ENCODE measurements around the gene SLC44A1. TPM values are rescaled to one million over a fixed set of nuclear protein-coding genes. Genes with fewer than 3 reads are reported as not detected.

The SLC44A1 gene
- total RNA-seq, 1 donor from 2014 or later, result 69.7 TPM

DNA sequence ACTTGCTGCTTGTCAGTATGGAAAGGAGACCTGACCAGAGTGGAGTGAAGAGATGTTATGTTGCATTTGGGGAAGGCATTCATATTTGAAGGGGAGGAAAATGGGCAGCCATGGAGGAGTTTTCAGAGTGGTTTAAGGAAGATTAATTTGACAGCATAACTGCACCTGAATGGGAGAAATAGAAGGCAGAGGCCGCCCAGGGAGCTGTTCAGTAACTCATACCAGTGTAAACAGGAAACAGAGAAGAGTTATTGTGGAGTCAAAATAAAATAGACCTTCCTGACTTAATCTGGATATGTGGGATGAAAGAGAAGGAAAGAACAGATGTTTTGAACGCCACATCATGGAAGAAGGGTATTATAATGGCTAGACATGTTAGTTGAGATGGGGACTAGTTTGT is 13.4 kb downstream of the SLC44A1 start:
- H3K4me1 Mint-ChIP-seq (ENCODE audit: unreplicated experiment), result peaks cover 11% of the 10 kb centered on the region
- peak overlapping the region; percentile 36 for H3K27ac Mint-ChIP-seq (ENCODE audit: unreplicated experiment)
- no peak for DNase-seq (ENCODE audit: low spot score)
- H3K27me3 Mint-ChIP-seq (ENCODE audit: unreplicated experiment), result peaks cover 1% of the 10 kb centered on the region
- H3K9me3 Mint-ChIP-seq (ENCODE audit: unreplicated experiment), result no peaks in the 10 kb centered on the region
- no peaks in the 10 kb centered on the region for H3K36me3 Mint-ChIP-seq (ENCODE audit: low read depth, unreplicated experiment)
- peak overlapping the region; percentile 3 for H3K4me3 Mint-ChIP-seq (ENCODE audit: unreplicated experiment)
- TF ChIP-seq, protein P1, sequence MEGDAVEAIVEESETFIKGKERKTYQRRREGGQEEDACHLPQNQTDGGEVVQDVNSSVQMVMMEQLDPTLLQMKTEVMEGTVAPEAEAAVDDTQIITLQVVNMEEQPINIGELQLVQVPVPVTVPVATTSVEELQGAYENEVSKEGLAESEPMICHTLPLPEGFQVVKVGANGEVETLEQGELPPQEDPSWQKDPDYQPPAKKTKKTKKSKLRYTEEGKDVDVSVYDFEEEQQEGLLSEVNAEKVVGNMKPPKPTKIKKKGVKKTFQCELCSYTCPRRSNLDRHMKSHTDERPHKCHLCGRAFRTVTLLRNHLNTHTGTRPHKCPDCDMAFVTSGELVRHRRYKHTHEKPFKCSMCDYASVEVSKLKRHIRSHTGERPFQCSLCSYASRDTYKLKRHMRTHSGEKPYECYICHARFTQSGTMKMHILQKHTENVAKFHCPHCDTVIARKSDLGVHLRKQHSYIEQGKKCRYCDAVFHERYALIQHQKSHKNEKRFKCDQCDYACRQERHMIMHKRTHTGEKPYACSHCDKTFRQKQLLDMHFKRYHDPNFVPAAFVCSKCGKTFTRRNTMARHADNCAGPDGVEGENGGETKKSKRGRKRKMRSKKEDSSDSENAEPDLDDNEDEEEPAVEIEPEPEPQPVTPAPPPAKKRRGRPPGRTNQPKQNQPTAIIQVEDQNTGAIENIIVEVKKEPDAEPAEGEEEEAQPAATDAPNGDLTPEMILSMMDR (IDR thresholded peaks at IDR 0.05; ENCODE audit: unreplicated experiment), result no peak

DNA sequence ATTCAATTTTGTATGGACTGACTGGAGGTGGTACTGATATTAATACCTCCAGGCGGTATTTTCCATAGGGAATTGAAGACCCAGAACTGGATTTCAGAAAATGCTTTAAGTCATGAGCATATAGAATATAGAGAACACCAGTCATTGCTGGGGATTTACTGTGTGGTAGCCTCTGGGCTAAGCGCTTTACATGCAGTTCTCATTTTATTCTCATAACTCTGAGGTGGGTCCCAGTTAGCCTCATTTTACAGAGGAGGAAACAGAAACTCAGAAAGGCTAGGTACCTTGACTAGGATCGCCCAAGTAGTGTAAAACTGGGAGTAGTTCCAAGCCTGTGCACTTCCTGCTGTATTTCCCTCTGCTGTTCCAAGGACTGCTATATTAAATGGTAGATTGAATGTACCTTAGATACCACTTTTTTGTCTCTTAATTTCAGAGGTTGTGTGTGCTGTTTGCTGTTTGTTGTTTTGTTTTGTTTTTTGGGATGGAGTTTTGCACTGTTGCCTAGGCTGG is 13.8 kb downstream of the SLC44A1 start:
- H3K27me3 Mint-ChIP-seq (ENCODE audit: unreplicated experiment), result peaks cover 1% of the 10 kb centered on the region
- H3K4me3 Mint-ChIP-seq (ENCODE audit: unreplicated experiment), result no peak overlapping the region
- TF ChIP-seq, protein P1 (IDR thresholded peaks at IDR 0.05; ENCODE audit: unreplicated experiment), result no peak
- peaks cover 11% of the 10 kb centered on the region for H3K4me1 Mint-ChIP-seq (ENCODE audit: unreplicated experiment)
- H3K27ac Mint-ChIP-seq (ENCODE audit: unreplicated experiment), result no peak overlapping the region
- no peaks in the 10 kb centered on the region for H3K36me3 Mint-ChIP-seq (ENCODE audit: low read depth, unreplicated experiment)
- no peak for DNase-seq (ENCODE audit: low spot score)
- no peaks in the 10 kb centered on the region for H3K9me3 Mint-ChIP-seq (ENCODE audit: unreplicated experiment)

DNA sequence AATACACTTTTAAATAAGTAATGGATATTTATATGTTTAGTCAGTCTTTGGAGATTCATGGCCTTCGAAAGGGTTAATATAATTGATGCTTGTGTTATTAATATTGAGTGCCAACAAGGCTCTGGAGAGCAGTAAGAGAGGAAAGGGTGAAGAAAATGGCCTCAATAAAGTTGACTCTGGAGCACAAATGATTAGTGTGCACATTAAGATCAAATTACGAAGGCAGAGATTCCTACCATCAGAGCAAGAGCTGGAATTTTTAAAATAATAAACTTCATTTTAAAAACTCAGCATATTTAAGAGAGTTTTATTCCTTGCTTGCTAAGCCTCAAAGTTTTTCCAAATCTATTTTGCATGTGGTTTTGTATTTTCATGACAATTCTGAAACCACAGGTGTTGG is 14.8 kb downstream of the SLC44A1 start:
- Mint-ChIP-seq H3K36me3 (ENCODE audit: low read depth, unreplicated experiment) (no peaks in the 10 kb centered on the region), H3K27me3 (ENCODE audit: unreplicated experiment) (no peaks in the 10 kb centered on the region), H3K27ac (ENCODE audit: unreplicated experiment) (no peak overlapping the region), H3K4me1 (ENCODE audit: unreplicated experiment) (peaks cover 13% of the 10 kb centered on the region), H3K4me3 (ENCODE audit: unreplicated experiment) (no peak overlapping the region), H3K9me3 (ENCODE audit: unreplicated experiment) (no peaks in the 10 kb centered on the region)
- TF ChIP-seq, protein P1 (IDR thresholded peaks at IDR 0.05; ENCODE audit: unreplicated experiment), result no peak
- no peak for DNase-seq (ENCODE audit: low spot score)

DNA sequence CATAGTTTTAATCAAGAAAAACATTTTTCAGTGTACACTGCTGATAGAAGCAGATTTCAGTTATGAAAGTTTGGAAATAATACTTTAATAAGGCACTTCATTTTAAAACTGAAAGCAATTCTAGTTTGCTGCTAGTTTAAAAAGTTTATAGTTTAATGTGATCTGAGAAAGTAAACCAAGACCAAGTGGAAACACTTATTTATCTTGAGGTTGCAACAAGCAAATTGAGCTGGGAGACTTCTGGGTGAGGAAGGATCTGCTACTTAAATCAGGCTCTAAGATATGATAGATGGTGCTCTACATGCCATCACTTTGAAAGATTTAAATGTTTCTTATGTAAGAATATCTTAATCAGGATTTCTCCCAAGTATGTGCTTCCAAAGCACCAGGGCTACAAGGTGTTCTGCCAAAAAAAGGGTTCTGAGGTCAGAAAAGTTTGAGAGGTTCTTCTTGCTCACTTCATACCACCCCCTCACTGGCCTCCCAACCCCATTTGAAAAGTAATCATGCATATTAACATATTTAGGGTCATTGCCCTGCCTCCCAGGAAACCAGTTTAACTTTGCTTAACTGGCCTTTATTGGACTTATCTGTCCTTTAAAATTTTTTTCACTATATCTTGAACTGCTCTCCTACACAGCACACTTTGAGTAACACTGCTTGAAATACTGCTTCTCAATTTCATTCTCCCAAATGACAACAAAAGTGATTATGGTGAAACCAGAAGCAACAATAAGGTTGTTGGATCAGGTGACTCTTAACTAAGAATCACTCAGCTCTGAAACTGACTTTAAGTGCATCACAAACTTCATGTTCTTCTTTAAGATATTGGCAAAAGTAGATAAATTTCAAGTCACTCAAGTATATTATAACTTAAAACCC is 15.5 kb downstream of the SLC44A1 start:
- no peak overlapping the region for H3K4me3 Mint-ChIP-seq (ENCODE audit: unreplicated experiment)
- H3K27ac Mint-ChIP-seq (ENCODE audit: unreplicated experiment), result no peak overlapping the region
- no peaks in the 10 kb centered on the region for H3K36me3 Mint-ChIP-seq (ENCODE audit: low read depth, unreplicated experiment)
- DNase-seq (ENCODE audit: low spot score), result no peak
- H3K27me3 Mint-ChIP-seq (ENCODE audit: unreplicated experiment), result no peaks in the 10 kb centered on the region
- TF ChIP-seq, protein P1 (IDR thresholded peaks at IDR 0.05; ENCODE audit: unreplicated experiment), result no peak
- H3K9me3 Mint-ChIP-seq (ENCODE audit: unreplicated experiment), result no peaks in the 10 kb centered on the region
- H3K4me1 Mint-ChIP-seq (ENCODE audit: unreplicated experiment), result peaks cover 13% of the 10 kb centered on the region

DNA sequence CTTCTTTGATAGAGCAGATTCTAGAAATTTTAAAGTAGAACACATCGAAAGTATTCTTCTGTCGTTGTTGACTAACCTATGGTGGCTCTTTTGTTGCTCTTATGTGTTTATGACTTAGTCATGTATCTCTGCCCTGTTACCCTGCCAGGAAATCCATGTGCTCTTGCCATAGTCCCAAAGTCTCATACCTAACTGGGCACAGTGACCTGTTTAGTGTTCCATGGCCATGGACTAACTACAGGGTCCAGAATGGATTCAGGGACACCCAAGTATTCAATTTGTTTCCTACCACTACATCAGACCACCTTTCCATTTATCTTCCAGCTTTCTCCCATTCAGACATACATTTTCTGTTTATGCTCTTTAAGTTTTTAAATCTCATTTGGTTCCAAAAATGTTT is 18.0 kb downstream of the SLC44A1 start:
- peaks cover 8% of the 10 kb centered on the region for H3K4me1 Mint-ChIP-seq (ENCODE audit: unreplicated experiment)
- no peaks in the 10 kb centered on the region for H3K27me3 Mint-ChIP-seq (ENCODE audit: unreplicated experiment)
- no peaks in the 10 kb centered on the region for H3K36me3 Mint-ChIP-seq (ENCODE audit: low read depth, unreplicated experiment)
- H3K27ac Mint-ChIP-seq (ENCODE audit: unreplicated experiment), result peak overlapping the region; percentile 33
- H3K9me3 Mint-ChIP-seq (ENCODE audit: unreplicated experiment), result no peaks in the 10 kb centered on the region
- DNase-seq (ENCODE audit: low spot score), result no peak
- TF ChIP-seq, protein P1 (IDR thresholded peaks at IDR 0.05; ENCODE audit: unreplicated experiment), result no peak
- H3K4me3 Mint-ChIP-seq (ENCODE audit: unreplicated experiment), result no peak overlapping the region

All from endothelial cell (in vitro differentiated cells).